ENCODE results near the gene FAM20A.

The FAM20A gene

GRCh38 chr17:68489919-68490318 is 111.2 kb downstream of the FAM20A start:
- Histone ChIP-seq H3K27me3 (ENCODE audit: insufficient read depth, low read depth, severe bottlenecking) (no peaks in the 10 kb centered on the region), H3K27ac (no peak overlapping the region), H3K9me3 (ENCODE audit: severe bottlenecking) (peaks cover 4% of the 10 kb centered on the region), H3K4me3 (ENCODE audit: low read depth, low read length) (no peak overlapping the region), H3K36me3 (no peaks in the 10 kb centered on the region)
- no peak for DNase-seq
- TF ChIP-seq, protein P1, sequence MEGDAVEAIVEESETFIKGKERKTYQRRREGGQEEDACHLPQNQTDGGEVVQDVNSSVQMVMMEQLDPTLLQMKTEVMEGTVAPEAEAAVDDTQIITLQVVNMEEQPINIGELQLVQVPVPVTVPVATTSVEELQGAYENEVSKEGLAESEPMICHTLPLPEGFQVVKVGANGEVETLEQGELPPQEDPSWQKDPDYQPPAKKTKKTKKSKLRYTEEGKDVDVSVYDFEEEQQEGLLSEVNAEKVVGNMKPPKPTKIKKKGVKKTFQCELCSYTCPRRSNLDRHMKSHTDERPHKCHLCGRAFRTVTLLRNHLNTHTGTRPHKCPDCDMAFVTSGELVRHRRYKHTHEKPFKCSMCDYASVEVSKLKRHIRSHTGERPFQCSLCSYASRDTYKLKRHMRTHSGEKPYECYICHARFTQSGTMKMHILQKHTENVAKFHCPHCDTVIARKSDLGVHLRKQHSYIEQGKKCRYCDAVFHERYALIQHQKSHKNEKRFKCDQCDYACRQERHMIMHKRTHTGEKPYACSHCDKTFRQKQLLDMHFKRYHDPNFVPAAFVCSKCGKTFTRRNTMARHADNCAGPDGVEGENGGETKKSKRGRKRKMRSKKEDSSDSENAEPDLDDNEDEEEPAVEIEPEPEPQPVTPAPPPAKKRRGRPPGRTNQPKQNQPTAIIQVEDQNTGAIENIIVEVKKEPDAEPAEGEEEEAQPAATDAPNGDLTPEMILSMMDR (IDR thresholded peaks at IDR 0.05; ENCODE audit: low read depth, low read length): no peak

Data from WERI-Rb-1 (cell line).